IMR-90 (cell line): Measurements from ENCODE around the gene INPP5J. TPM values are rescaled to one million over a fixed set of nuclear protein-coding genes. Genes with fewer than 3 reads are reported as not detected.

ENCODE experiments used
- ATAC-seq: fragments of 200-7000 bp; cut with Tn5 transposase; 2 replicates; pipeline ENCODE4 v1.9.1; 2020; ENCODE audit warnings: low read depth, mild to moderate bottlenecking, moderate library complexity
- BruUV-seq: library from RNA; stranded (reverse); fragments of 400-500 nt; replicated peaks from 2 replicates; lab custom pipeline; 2021; lab: Mats Ljungman, UMichigan
- CTCF ChIA-PET: fragments of 300-600 bp; formaldehyde crosslinking; extraction: SDS; loops from one replicate; lab custom pipeline; 2021; ENCODE audit warnings: antibody characterized with exemption; lab: Yijun Ruan, JAX
- POLR2A ChIA-PET: fragments of 300-600 bp; sonication (Branson Sonifier 250); formaldehyde crosslinking; loops from one replicate; lab custom pipeline; 2022; ENCODE audit warnings: antibody characterized with exemption; ENCODE audit not compliant: unreplicated experiment; lab: Charles Lee
- DNase-seq: peaks from one replicate; pipeline ENCODE4 v3.0.0; 2013
- H2AFZ ChIP-seq: replicated peaks from 2 replicates; pipeline ENCODE3; 2013; ENCODE audit warnings: low read length, mild to moderate bottlenecking; ENCODE audit not compliant: poor library complexity
- H2AK5ac ChIP-seq: 2 replicates; pipeline ENCODE4 v1.6.1; 2013; ENCODE audit warnings: low read depth, low read length, inconsistent platforms
- H2AK9ac ChIP-seq: replicated peaks from 2 replicates; pipeline ENCODE3; 2013; ENCODE audit warnings: mild to moderate bottlenecking, low read depth, low read length, moderate library complexity; ENCODE audit not compliant: poor library complexity
- H2BK120ac ChIP-seq: 2 replicates; pipeline ENCODE4 v1.6.1; 2013; ENCODE audit warnings: low read depth, low read length, inconsistent platforms
- H2BK15ac ChIP-seq: 3 replicates; pipeline ENCODE4 v1.6.1; 2013; ENCODE audit warnings: low read depth, low read length, inconsistent platforms
- H2BK20ac ChIP-seq: 2 replicates; pipeline ENCODE4 v1.6.1; 2013; ENCODE audit warnings: low read depth, mild to moderate bottlenecking, inconsistent platforms, low read length, moderate library complexity
- H2BK5ac ChIP-seq: 2 replicates; pipeline ENCODE4 v1.6.1; 2013; ENCODE audit warnings: mild to moderate bottlenecking, low read depth, low read length, inconsistent platforms; ENCODE audit not compliant: poor library complexity, severe bottlenecking
- H3K14ac ChIP-seq: replicated peaks from 2 replicates; pipeline ENCODE4 v1.6.1; 2013; ENCODE audit warnings: low read depth, low read length, inconsistent platforms
- H3K18ac ChIP-seq: 2 replicates; pipeline ENCODE4 v1.6.1; 2013; ENCODE audit warnings: low read depth, low read length, control low read depth
- H3K23ac ChIP-seq: 2 replicates; pipeline ENCODE4 v1.6.1; 2013; ENCODE audit warnings: low read depth, low read length, inconsistent platforms
- H3K27ac ChIP-seq: 2 replicates; pipeline ENCODE4 v1.5.1; 2013; ENCODE audit warnings: mild to moderate bottlenecking, control low read depth, low read length; ENCODE audit not compliant: insufficient read depth
- H3K27me3 ChIP-seq: 2 replicates; pipeline ENCODE4 v1.6.1; 2013; ENCODE audit warnings: low read length; ENCODE audit not compliant: control insufficient read depth, insufficient read depth
- H3K36me3 ChIP-seq: 2 replicates; pipeline ENCODE4 v1.6.1; 2013; ENCODE audit warnings: low read length, mixed read lengths; ENCODE audit not compliant: control insufficient read depth, insufficient read depth
- H3K4ac ChIP-seq: 2 replicates; pipeline ENCODE4 v1.6.1; 2013; ENCODE audit warnings: low read depth, low read length, inconsistent platforms
- H3K4me1 ChIP-seq: 2 replicates; pipeline ENCODE4 v1.6.1; 2013; ENCODE audit warnings: low read length, mixed read lengths; ENCODE audit not compliant: control insufficient read depth, insufficient read depth
- H3K4me2 ChIP-seq: 2 replicates; pipeline ENCODE4 v1.6.1; 2013; ENCODE audit warnings: low read depth, mild to moderate bottlenecking, control low read depth, low read length, moderate library complexity
- H3K4me3 ChIP-seq: 2 replicates; pipeline ENCODE4 v1.5.1; 2013; ENCODE audit warnings: low read depth, mild to moderate bottlenecking, control low read depth, low read length, moderate library complexity; ENCODE audit not compliant: insufficient read depth
- H3K56ac ChIP-seq: 2 replicates; pipeline ENCODE4 v1.6.1; 2013; ENCODE audit warnings: low read length, inconsistent platforms; ENCODE audit not compliant: insufficient read depth; ENCODE audit errors: extremely low read depth
- H3K79me1 ChIP-seq, 2 experiments: 2 replicates each; pipeline ENCODE4 v1.6.1; 2013; ENCODE audit warnings: low read length in 2 of 2, inconsistent platforms in 1 of 2, low read depth in 1 of 2
- H3K9ac ChIP-seq: 2 replicates; pipeline ENCODE4 v1.6.1; 2013; ENCODE audit warnings: low read depth, low read length, control low read depth
- H3K9me1 ChIP-seq: 2 replicates; pipeline ENCODE4 v1.6.1; 2013; ENCODE audit warnings: low read length, inconsistent platforms; ENCODE audit not compliant: insufficient read depth
- H3K9me3 ChIP-seq: 2 replicates; pipeline ENCODE4 v1.6.1; 2013; ENCODE audit warnings: low read length; ENCODE audit not compliant: control insufficient read depth, insufficient read depth
- H4K20me1 ChIP-seq: 2 replicates; pipeline ENCODE4 v1.6.1; 2013; ENCODE audit warnings: low read length, inconsistent platforms; ENCODE audit not compliant: insufficient read depth
- H4K5ac ChIP-seq: 2 replicates; pipeline ENCODE4 v1.6.1; 2013; ENCODE audit warnings: mild to moderate bottlenecking, low read depth, low read length, control low read depth
- H4K8ac ChIP-seq, 2 experiments: 2 replicates each; pipeline ENCODE4 v1.6.1; 2013; ENCODE audit warnings: low read depth in 2 of 2, low read length in 2 of 2, control low read depth in 1 of 2, inconsistent platforms in 1 of 2
- H4K91ac ChIP-seq: 2 replicates; pipeline ENCODE4 v1.6.1; 2013; ENCODE audit warnings: low read depth, low read length, inconsistent platforms; ENCODE audit not compliant: insufficient read depth
- CEBPB ChIP-seq: IDR thresholded peaks from 2 replicates; pipeline ENCODE4 v1.6.1; 2012; ENCODE audit warnings: low read depth, low read length, improper control_type of control experiment
- CHD1 ChIP-seq: IDR thresholded peaks from 2 replicates; pipeline ENCODE4 v1.6.1; 2012; ENCODE audit warnings: low read depth, low read length, improper control_type of control experiment
- MAFK ChIP-seq: IDR thresholded peaks from 2 replicates; pipeline ENCODE4 v1.6.1; 2012; ENCODE audit warnings: low read depth, low read length, improper control_type of control experiment
- MXI1 ChIP-seq: IDR thresholded peaks from 2 replicates; pipeline ENCODE4 v1.6.1; 2012; ENCODE audit warnings: low read depth, mild to moderate bottlenecking, low read length, moderate library complexity, borderline replicate concordance
- NFE2L2 ChIP-seq: fragments of 150-350 bp; IDR thresholded peaks from 2 replicates; pipeline ENCODE4 v1.6.1; 2016; ENCODE audit warnings: low read depth, mild to moderate bottlenecking, low read length
- POLR2A ChIP-seq: IDR thresholded peaks from 2 replicates; pipeline ENCODE4 v1.6.1; 2012; ENCODE audit warnings: mild to moderate bottlenecking, low read depth, low read length
- RAD21 ChIP-seq: IDR thresholded peaks from 2 replicates; pipeline ENCODE4 v1.6.1; 2012; ENCODE audit warnings: low read length, improper control_type of control experiment
- RCOR1 ChIP-seq: IDR thresholded peaks from 2 replicates; pipeline ENCODE4 v1.6.1; 2012; ENCODE audit warnings: mild to moderate bottlenecking, low read length, improper control_type of control experiment; ENCODE audit not compliant: insufficient replicate concordance
- RFX5 ChIP-seq: IDR thresholded peaks from 2 replicates; pipeline ENCODE4 v1.8.0; 2012; ENCODE audit warnings: low read depth, mild to moderate bottlenecking, low read length, moderate library complexity
- SMC3 ChIP-seq: fragments of 150-350 bp; IDR thresholded peaks from 2 replicates; pipeline ENCODE4 v1.6.1; 2016; ENCODE audit warnings: low read depth, mild to moderate bottlenecking, antibody characterized with exemption, low read length, moderate library complexity
- WGBS, 2 experiments: methylation state at CpG; one replicate each; pipeline versions ENCODE4 v1.1.5 to v1.1.7; 2013; ENCODE audit warnings: missing lambda C conversion rate in 2 of 2; ENCODE audit not compliant: insufficient read length in 1 of 2; ENCODE audit errors: extremely low coverage in 2 of 2; 5-methylcytosine and 5-hydroxymethylcytosine counted together
- dilution Hi-C: fragments of 300-500 bp; cut with HindIII; formaldehyde crosslinking; loops from one replicate; pipeline ENCODE4 v1.14.3; 2018; ENCODE audit warnings: low sequenced_read_pairs; ENCODE audit not compliant: unreplicated experiment
- in situ Hi-C: fragments of 300-500 bp; cut with MboI; formaldehyde crosslinking; loops from 3 replicates; pipeline ENCODE4 v1.14.3; 2019; ENCODE audit warnings: low sequenced_read_pairs, inconsistent platforms, mixed read lengths
- intact Hi-C: fragments of 100-400 bp; cut with micrococcal nuclease; formaldehyde crosslinking; loops from 2 replicates; pipeline ENCODE4 v1.10.0; 2022
- polyA plus RNA-seq, 3 experiments: library from polyadenylated mRNA; depleted of rRNA; stranded (reverse); fragments of >200 nt; gene quantifications; 2 replicates each; pipeline ENCODE4 v1.2.3, GENCODE V29; 2012; ENCODE audit warnings: low replicate concordance in 1 of 3
- total RNA-seq: library from RNA; depleted of rRNA; stranded (reverse); fragments of >200 nt; gene quantifications from 2 replicates; pipeline ENCODE4 v1.2.3, GENCODE V29; 2012
- TF ChIP-seq, protein P1 (sequence below): conservative IDR thresholded peaks from 2 replicates; pipeline ENCODE4 v1.5.1; 2012; ENCODE audit warnings: mild to moderate bottlenecking, low read depth, low read length, improper control_type of control experiment
- TF ChIP-seq, protein P2 (sequence below): fragments of 150-350 bp; IDR thresholded peaks from 2 replicates; pipeline ENCODE4 v1.6.1; 2017; ENCODE audit warnings: mild to moderate bottlenecking, antibody characterized with exemption, low read length, low read depth
- TF ChIP-seq, protein P3 (sequence below): fragments of 150-350 bp; IDR thresholded peaks from 2 replicates; pipeline ENCODE4 v1.6.1; 2016; ENCODE audit warnings: low read depth, mild to moderate bottlenecking, low read length, moderate library complexity, borderline replicate concordance

Gene INPP5J
- total and polyA plus RNA-seq, 2 of the 4 experiments (the other 2 are of a cell fraction): 0.36 to 2.2 TPM

DNA sequence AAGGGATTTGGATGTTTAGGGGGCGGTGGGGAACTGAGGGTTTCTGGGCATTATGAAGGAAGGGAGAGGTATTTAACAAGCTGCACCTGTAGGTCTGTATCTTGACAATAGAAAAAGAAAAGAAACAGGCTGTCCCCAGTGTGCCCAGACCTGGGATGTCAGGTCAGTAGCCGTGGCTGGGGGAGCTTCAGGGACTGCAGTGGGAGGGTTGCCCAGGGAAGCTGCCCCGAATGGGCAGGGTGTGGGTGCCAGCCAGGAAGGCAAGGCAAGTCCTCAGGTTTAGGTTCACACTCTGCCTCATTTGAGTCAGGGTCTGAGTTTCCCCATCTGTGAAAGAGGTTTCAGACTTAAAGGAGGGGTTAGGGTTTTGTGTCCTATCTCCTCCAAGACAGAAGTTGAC is 1.5 kb downstream of the INPP5J start:
- Histone ChIP-seq H3K36me3 (no peaks in the 10 kb centered on the region), H2BK20ac (no peak overlapping the region), H4K8ac (no peak overlapping the region), H2BK120ac (no peak overlapping the region), H3K18ac (no peak overlapping the region), H3K79me1 (peaks cover 0 to 4% of the 10 kb centered on the region in 2 experiments; a peak in 1 of 4 replicates), H2BK15ac (no peak overlapping the region), H3K14ac (no peak overlapping the region), H3K27ac (no peak overlapping the region), H3K23ac (no peak overlapping the region), H3K9ac (no peak overlapping the region), H4K91ac (no peak overlapping the region), H3K4ac (no peak overlapping the region), H3K27me3 (no peaks in the 10 kb centered on the region; the same call in 1 of the 2 replicates), H2AFZ (no peak overlapping the region), H3K4me3 (no peak overlapping the region), H3K4me2 (no peak overlapping the region), H4K20me1 (no peaks in the 10 kb centered on the region), H3K9me1 (no peaks in the 10 kb centered on the region; the same call in 1 of the 2 replicates), H3K4me1 (peaks cover 5% of the 10 kb centered on the region), H2AK9ac (no peak overlapping the region), H2AK5ac (no peak overlapping the region), H2BK5ac (no peak overlapping the region), H3K56ac (no peak overlapping the region), H3K9me3 (no peaks in the 10 kb centered on the region), H4K5ac (no peak overlapping the region)
- ATAC-seq (no peak), DNase-seq (no peak)
- dilution Hi-C loops: no loop called here
- no peak for TF ChIP-seq MAFK
- no peak for TF ChIP-seq RAD21
- TF ChIP-seq, protein P1, sequence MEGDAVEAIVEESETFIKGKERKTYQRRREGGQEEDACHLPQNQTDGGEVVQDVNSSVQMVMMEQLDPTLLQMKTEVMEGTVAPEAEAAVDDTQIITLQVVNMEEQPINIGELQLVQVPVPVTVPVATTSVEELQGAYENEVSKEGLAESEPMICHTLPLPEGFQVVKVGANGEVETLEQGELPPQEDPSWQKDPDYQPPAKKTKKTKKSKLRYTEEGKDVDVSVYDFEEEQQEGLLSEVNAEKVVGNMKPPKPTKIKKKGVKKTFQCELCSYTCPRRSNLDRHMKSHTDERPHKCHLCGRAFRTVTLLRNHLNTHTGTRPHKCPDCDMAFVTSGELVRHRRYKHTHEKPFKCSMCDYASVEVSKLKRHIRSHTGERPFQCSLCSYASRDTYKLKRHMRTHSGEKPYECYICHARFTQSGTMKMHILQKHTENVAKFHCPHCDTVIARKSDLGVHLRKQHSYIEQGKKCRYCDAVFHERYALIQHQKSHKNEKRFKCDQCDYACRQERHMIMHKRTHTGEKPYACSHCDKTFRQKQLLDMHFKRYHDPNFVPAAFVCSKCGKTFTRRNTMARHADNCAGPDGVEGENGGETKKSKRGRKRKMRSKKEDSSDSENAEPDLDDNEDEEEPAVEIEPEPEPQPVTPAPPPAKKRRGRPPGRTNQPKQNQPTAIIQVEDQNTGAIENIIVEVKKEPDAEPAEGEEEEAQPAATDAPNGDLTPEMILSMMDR: no peak
- no peak for TF ChIP-seq NFE2L2
- no peak for TF ChIP-seq POLR2A
- no peak for TF ChIP-seq RCOR1
- TF ChIP-seq, protein P2, sequence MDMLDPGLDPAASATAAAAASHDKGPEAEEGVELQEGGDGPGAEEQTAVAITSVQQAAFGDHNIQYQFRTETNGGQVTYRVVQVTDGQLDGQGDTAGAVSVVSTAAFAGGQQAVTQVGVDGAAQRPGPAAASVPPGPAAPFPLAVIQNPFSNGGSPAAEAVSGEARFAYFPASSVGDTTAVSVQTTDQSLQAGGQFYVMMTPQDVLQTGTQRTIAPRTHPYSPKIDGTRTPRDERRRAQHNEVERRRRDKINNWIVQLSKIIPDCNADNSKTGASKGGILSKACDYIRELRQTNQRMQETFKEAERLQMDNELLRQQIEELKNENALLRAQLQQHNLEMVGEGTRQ: no peak
- no peak for TF ChIP-seq CHD1
- TF ChIP-seq SMC3: no peak
- no peak for TF ChIP-seq MXI1
- TF ChIP-seq, protein P3, sequence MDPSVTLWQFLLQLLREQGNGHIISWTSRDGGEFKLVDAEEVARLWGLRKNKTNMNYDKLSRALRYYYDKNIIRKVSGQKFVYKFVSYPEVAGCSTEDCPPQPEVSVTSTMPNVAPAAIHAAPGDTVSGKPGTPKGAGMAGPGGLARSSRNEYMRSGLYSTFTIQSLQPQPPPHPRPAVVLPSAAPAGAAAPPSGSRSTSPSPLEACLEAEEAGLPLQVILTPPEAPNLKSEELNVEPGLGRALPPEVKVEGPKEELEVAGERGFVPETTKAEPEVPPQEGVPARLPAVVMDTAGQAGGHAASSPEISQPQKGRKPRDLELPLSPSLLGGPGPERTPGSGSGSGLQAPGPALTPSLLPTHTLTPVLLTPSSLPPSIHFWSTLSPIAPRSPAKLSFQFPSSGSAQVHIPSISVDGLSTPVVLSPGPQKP: no peak
- no peak for TF ChIP-seq CEBPB
- no peak for TF ChIP-seq RFX5
- no TSS peak for BruUV-seq
- CTCF ChIA-PET: interaction anchor here (0.6 kb wide), 1 partner anchor 29 kb away, joined by 3 read pairs; no protein-coding TSS in a partner anchor
- intact Hi-C loops: no loop called here
- WGBS, 2 experiments: 43% methylated on average over 1 of the region's 3 CpGs; no CpG with 5 or more reads in 1 of the 2 experiments
- in situ Hi-C loops: no loop called here
- POLR2A ChIA-PET: no interaction called here
